Measurements from ENCODE around the gene SESTD1.
"Not testable (repeated sequence)": the region's sequence is repeated elsewhere in the genome, so short reads cannot be mapped to it uniquely, and the experiment has no call there.

SESTD1 gene

DNA sequence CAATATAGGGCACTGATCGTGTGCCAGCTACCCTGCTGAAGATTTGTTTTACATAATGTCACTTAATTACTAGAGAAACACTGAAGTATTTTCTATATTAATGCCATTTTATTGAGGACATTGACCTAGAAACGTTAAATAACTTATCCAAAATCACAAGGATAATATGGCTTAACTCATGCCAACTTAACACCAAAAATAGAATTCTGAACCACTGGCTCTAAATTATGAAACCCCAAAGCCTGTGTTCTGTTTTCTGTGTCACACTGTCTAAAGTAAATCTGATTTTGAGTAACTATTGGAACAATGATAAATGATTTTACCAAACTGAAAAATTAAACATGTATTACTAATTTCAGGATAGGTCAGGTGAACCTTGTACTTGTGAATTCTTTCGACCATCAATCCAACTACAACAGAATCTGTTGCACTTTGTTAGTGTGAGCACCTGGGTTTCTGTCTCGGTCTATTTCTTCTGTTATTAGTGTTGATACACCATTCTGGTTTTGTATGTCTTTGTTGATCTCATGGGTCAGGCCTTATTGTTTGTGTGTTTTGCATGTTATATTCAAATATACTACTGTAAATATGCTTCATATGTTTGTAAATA, 166.4 kb downstream of the SESTD1 start:
- DNase-seq: no peak

GRCh38 chr2:179097131-179097530, 167.5 kb downstream of the SESTD1 start:
- no peak for DNase-seq

- no peak for DNase-seq
Measured at GRCh38 chr2:179096090-179096489, 168.5 kb downstream of the SESTD1 start.

GRCh38 chr2:179092912-179093311, 171.7 kb downstream of the SESTD1 start:
- not testable (repeated sequence) for DNase-seq

DNA sequence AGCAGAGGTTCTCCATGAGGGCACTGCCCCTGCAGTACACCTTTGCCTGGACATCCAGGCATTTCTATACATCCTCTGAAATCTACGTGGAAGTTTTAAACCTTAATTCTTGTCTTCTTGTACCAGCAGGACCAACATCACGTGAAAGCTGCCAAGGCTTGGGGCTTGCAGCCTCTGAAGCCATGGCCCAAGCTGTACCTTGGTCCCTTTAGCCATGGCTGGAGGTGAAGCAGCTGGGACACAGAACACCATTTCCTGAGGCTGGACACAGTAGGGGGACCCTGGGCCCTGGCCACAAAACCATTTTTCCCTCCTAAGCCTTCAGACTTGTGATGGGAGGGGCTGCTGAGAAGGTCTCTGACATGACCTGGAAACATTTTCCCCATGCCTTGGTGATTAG, 181.9 kb downstream of the SESTD1 start:
- DNase-seq: no peak

- no peak for DNase-seq
Measured at GRCh38 chr2:179081954-179082353, 182.7 kb downstream of the SESTD1 start.

GRCh38 chr2:179072527-179072926, 192.1 kb downstream of the SESTD1 start:
- no peak for DNase-seq

DNA sequence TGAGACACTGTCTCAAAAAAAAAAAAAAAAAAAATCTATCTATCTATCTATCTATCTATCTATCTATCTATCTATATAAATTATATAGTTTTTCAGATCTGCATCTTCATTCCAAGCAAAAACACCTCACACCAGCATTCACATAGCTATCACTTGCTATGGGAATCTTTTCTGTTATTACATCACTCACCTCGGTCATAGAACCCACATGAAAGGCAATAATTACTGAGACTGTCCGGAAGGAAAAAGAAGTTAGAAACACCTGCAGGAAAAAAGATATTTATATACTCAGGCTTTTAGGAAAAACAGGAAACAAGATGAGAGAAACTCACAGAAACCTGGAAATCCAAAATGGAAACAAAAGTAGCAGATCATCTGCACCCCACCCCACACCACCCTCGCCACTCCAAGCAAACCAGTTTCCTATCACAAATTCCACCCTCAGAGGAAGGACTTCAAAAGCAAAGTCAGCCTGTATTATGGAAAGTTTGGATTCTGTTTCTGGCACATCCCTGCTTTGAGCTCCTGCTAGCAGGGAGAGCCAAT, 192.7 kb downstream of the SESTD1 start:
- no peak for DNase-seq

DNA sequence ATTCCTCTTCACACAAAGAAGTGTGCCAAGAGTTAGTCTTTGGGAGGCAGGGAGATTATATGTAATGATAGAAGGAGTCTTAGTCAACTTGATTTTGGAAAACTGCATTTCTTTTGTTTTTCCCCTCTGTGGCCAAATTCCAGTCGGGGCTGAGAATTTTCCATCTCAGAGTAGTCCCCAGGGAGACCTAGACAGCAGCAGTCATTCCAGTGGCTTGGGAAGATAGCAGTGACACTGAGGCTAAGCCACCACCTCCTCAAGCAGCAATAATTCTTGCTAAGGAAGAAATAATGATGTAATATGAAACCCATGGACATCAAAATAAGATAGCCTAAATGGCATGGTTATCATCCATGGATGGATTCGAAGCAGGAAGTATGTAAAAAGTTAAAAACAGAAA, 193.7 kb downstream of the SESTD1 start:
- DNase-seq: no peak

DNA sequence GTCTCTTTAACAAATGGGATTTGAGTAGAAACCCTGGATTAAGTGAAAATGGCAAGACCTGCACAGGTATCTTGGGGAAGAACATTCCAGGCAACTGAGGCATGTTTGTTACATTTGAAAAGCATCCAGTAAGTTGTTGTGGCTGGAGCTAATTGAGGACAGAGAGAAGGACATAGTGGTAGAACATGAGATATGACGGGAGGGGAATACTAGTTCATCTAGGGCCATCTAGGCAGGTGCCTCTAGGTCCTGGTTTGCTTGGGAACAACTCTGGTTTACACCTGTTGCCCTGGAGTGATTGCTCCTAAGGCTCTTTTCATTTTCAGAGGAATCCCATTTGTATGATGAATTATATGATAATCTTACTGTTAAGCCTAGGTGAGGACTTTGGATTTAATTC, 194.9 kb downstream of the SESTD1 start:
- DNase-seq: no peak

DNA sequence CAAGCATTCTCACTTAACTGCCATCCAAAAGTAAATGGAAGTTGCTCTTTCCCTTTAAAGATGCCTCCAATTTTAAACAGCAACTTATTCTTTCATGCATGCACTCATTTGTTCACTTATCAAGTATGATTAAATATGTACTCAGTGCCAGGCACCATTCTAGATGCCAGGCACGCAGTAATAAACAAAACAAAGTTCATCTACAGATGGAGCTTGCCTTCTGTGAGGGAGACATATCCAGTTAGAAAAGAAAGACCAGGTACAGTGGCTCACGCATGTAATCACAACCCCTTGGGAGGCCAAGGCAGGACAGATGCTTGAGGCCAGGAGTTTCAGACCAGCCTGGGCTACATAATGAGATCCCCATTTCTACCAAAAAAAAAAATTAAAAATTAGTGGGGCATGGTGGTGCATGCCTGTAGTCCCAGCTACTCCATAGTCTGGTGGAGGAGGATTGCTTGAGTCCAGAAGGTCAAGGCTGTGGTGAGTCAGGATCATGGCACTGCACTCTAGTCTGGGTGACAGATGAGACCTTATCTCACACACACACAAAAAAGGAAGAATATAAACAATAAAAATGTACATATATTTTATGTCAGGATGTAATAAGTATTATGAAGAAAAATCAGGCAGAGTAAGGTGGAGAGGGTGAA, 195.5 kb downstream of the SESTD1 start:
- no peak for DNase-seq

GRCh38 chr2:179059026-179059700, 205.5 kb downstream of the SESTD1 start:
- no peak for DNase-seq

GRCh38 chr2:179057737-179058136, 206.9 kb downstream of the SESTD1 start:
- no peak for DNase-seq

DNA sequence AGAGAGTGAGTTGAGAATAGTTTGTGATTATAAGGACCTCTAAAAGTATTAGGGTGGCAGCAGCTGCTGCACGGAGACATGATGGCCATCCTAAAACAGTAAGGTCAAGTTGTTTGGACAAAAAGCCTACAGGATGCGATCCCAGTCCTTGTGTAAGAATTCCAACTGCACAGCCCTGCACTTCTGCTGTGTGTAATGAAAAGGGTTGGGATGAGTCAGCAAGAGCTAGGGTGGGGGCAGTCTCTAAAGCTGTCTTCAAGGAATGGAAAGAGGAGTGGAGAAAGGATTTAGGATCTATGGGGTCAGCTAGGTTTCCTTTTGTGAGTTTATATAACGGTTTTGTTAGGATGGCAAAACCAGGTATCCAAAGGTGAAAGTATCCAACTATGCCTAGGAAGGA, 211.1 kb downstream of the SESTD1 start:
- DNase-seq: not testable (repeated sequence)
